GM19023 (cell line): ENCODE results near the gene TGFBR2.
"Not testable (repeated sequence)": the region's sequence is repeated elsewhere in the genome, so short reads cannot be mapped to it uniquely, and the experiment has no call there.

Source experiments
- ATAC-seq: cut with Tn5 transposase; IDR thresholded peaks from one replicate; pipeline ENCODE4 v1.9.1; 2021; ENCODE audit warnings: mild to moderate bottlenecking, moderate library complexity; ENCODE audit not compliant: unreplicated experiment

Gene TGFBR2

GRCh38 chr3:30654269-30654668 lies 47.9 kb downstream of the TGFBR2 start:
- ATAC-seq = no peak

- ATAC-seq = no peak
These were observed 48.9 kb downstream of the TGFBR2 start for GRCh38 chr3:30655187-30655812.

- ATAC-seq = no peak
These were observed 50.3 kb downstream of the TGFBR2 start for GRCh38 chr3:30656624-30657141.

GRCh38 chr3:30657914-30658313 lies 51.5 kb downstream of the TGFBR2 start:
- ATAC-seq = peak; percentile 20

GRCh38 chr3:30658328-30659052 lies 52.1 kb downstream of the TGFBR2 start:
- peak; percentile 80 for ATAC-seq

- ATAC-seq = no peak
These were observed 53.1 kb downstream of the TGFBR2 start for GRCh38 chr3:30659270-30660130.

- ATAC-seq = no peak
These were observed 53.7 kb downstream of the TGFBR2 start for GRCh38 chr3:30660136-30660535.

- ATAC-seq = no peak
These were observed 54.3 kb downstream of the TGFBR2 start for GRCh38 chr3:30660656-30661055.

- no peak for ATAC-seq
These were observed 54.9 kb downstream of the TGFBR2 start for GRCh38 chr3:30661098-30661873.

GRCh38 chr3:30662836-30663235 lies 56.4 kb downstream of the TGFBR2 start:
- no peak for ATAC-seq

- no peak for ATAC-seq
These were observed 57.3 kb downstream of the TGFBR2 start for GRCh38 chr3:30663533-30664241.

GRCh38 chr3:30664459-30664858 lies 58.1 kb downstream of the TGFBR2 start:
- no peak for ATAC-seq

GRCh38 chr3:30664884-30665283 lies 58.5 kb downstream of the TGFBR2 start:
- ATAC-seq = no peak

- no peak for ATAC-seq
These were observed 59.1 kb downstream of the TGFBR2 start for GRCh38 chr3:30665539-30665938.

- no peak for ATAC-seq
These were observed 60.3 kb downstream of the TGFBR2 start for GRCh38 chr3:30666572-30667279.

GRCh38 chr3:30667280-30667651 lies 60.9 kb downstream of the TGFBR2 start:
- ATAC-seq = no peak

GRCh38 chr3:30668051-30668609 lies 61.7 kb downstream of the TGFBR2 start:
- ATAC-seq = no peak

GRCh38 chr3:30669360-30669934 lies 63.0 kb downstream of the TGFBR2 start:
- ATAC-seq = not testable (repeated sequence)

- ATAC-seq = no peak
These were observed 63.9 kb downstream of the TGFBR2 start for GRCh38 chr3:30670292-30670691.
